ENCODE results near the gene ATP5F1D.
"Not testable (repeated sequence)": the region's sequence is repeated elsewhere in the genome, so short reads cannot be mapped to it uniquely, and the experiment has no call there.

Gene ATP5F1D

GRCh38 chr19:1241417-1242095 is at the start of gene ATP5F1D:
ATP5F1D (plus strand) TSS chr19:1241751; CDS start chr19:1241851, 100 bp downstream.
- peaks cover 22% of the 10 kb centered on the region for H3K4me1 Mint-ChIP-seq
- peaks cover 6% of the 10 kb centered on the region for H3K27me3 Mint-ChIP-seq
- no peaks in the 10 kb centered on the region for H3K9me3 Mint-ChIP-seq
- H3K36me3 Mint-ChIP-seq: no peaks in the 10 kb centered on the region
- H3K4me3 Mint-ChIP-seq: peak within 1 kb of the TSS; percentile 92
- H3K27ac Mint-ChIP-seq: peak within 1 kb of the TSS; percentile 91

- Mint-ChIP-seq H3K4me3 (no peak overlapping the region), H3K4me1 (peaks cover 14% of the 10 kb centered on the region), H3K36me3 (no peaks in the 10 kb centered on the region), H3K9me3 (no peaks in the 10 kb centered on the region), H3K27me3 (no peaks in the 10 kb centered on the region), H3K27ac (no peak overlapping the region)
These were observed 42.0 kb upstream of the ATP5F1D start for GRCh38 chr19:1199531-1199930.

DNA sequence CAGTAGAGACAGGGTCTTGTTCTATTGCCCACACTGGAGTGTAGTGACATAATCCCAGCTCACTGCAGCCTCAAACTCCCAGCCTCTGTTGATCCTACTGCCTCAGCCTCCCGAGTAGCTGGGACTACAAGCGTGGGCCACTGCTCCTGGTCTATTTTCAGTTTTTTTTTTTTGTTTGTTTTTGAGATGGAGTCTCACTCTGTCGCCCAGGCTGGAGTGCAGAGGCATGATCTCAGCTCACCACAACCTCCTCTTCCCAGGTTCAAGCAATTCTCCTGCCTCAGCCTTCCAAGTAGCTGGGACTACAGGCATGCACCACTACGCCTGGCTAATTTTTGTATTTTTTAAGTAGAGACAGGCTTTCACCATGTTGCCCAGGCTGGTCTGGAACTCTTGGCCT is 40.9 kb upstream of the ATP5F1D start:
- peaks cover 15% of the 10 kb centered on the region for H3K4me1 Mint-ChIP-seq
- not testable (repeated sequence) for H3K27ac Mint-ChIP-seq, H3K27me3 Mint-ChIP-seq, H3K4me3 Mint-ChIP-seq, H3K36me3 Mint-ChIP-seq, H3K9me3 Mint-ChIP-seq

GRCh38 chr19:1205114-1206099 is 36.1 kb upstream of the ATP5F1D start, which contains the start of gene STK11:
STK11 (plus strand) TSS chr19:1205778; CDS start chr19:1206914, 1,136 bp downstream.
- H3K9me3 Mint-ChIP-seq: no peaks in the 10 kb centered on the region
- peak within 1 kb of the TSS; percentile 86 for H3K27ac Mint-ChIP-seq
- peak within 1 kb of the TSS; percentile 94 for H3K4me3 Mint-ChIP-seq
- no peaks in the 10 kb centered on the region for H3K27me3 Mint-ChIP-seq
- H3K36me3 Mint-ChIP-seq: no peaks in the 10 kb centered on the region
- H3K4me1 Mint-ChIP-seq: peaks cover 22% of the 10 kb centered on the region

DNA sequence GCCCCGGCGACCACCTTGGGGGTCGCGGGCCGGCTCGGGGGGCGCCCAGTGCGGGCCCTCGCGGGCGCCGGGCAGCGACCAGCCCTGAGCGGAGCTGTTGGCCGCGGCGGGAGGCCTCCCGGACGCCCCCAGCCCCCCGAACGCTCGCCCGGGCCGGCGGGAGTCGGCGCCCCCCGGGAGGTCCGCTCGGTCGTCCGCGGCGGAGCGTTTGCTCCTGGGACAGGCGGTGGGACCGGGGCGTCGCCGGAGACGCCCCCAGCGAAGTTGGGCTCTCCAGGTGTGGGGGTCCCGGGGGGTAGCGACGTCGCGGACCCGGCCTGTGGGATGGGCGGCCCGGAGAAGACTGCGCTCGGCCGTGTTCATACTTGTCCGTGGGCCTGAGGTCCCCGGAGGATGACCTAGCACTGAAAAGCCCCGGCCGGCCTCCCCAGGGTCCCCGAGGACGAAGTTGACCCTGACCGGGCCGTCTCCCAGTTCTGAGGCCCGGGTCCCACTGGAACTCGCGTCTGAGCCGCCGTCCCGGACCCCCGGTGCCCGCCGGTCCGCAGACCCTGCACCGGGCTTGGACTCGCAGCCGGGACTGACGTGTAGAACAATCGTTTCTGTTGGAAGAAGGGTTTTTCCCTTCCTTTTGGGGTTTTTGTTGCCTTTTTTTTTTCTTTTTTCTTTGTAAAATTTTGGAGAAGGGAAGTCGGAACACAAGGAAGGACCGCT is 35.2 kb upstream of the ATP5F1D start:
- Mint-ChIP-seq H3K4me3 (peak overlapping the region; percentile 94), H3K27me3 (no peaks in the 10 kb centered on the region), H3K36me3 (no peaks in the 10 kb centered on the region), H3K9me3 (no peaks in the 10 kb centered on the region), H3K4me1 (peaks cover 25% of the 10 kb centered on the region), H3K27ac (peak overlapping the region; percentile 86)

GRCh38 chr19:1206864-1207450 is 34.6 kb upstream of the ATP5F1D start:
- no peaks in the 10 kb centered on the region for H3K27me3 Mint-ChIP-seq
- no peaks in the 10 kb centered on the region for H3K36me3 Mint-ChIP-seq
- peaks cover 30% of the 10 kb centered on the region for H3K4me1 Mint-ChIP-seq
- H3K9me3 Mint-ChIP-seq: no peaks in the 10 kb centered on the region
- H3K4me3 Mint-ChIP-seq: peak overlapping the region; percentile 94
- H3K27ac Mint-ChIP-seq: peak overlapping the region; percentile 86

DNA sequence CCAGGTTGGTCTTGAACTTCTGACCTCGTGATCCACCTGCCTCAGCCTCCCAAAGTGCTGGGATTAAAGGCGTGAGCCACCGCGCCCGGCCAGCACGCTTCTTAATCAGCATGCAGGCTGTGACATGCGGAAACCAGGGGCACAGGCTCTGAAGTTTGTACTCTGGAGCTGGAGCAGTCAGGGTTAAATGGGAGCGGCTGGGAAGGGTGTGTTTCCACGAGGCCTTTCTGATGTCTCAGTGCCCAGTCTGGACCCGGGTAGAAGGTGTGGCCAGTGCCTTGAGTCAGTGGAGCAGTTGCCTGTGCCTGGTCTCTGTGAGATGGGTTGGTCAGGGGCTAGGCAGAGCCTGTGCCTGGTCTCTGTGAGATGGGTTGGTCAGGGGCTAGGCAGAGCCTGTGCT is 32.7 kb upstream of the ATP5F1D start:
- H3K27ac Mint-ChIP-seq, H3K27me3 Mint-ChIP-seq, H3K9me3 Mint-ChIP-seq, H3K4me3 Mint-ChIP-seq, H3K36me3 Mint-ChIP-seq: not testable (repeated sequence)
- peaks cover 27% of the 10 kb centered on the region for H3K4me1 Mint-ChIP-seq

- H3K9me3 Mint-ChIP-seq: no peaks in the 10 kb centered on the region
- peaks cover 28% of the 10 kb centered on the region for H3K4me1 Mint-ChIP-seq
- no peaks in the 10 kb centered on the region for H3K27me3 Mint-ChIP-seq
- H3K4me3 Mint-ChIP-seq: no peak overlapping the region
- H3K27ac Mint-ChIP-seq: no peak overlapping the region
- peaks cover 5% of the 10 kb centered on the region for H3K36me3 Mint-ChIP-seq
These were observed 31.4 kb upstream of the ATP5F1D start for GRCh38 chr19:1210227-1210538.

- Mint-ChIP-seq H3K36me3 (peaks cover 5% of the 10 kb centered on the region), H3K27ac (peak overlapping the region; percentile 35), H3K4me3 (no peak overlapping the region), H3K27me3 (no peaks in the 10 kb centered on the region), H3K9me3 (no peaks in the 10 kb centered on the region), H3K4me1 (peaks cover 28% of the 10 kb centered on the region)
These were observed 29.9 kb upstream of the ATP5F1D start for GRCh38 chr19:1211494-1212234.

DNA sequence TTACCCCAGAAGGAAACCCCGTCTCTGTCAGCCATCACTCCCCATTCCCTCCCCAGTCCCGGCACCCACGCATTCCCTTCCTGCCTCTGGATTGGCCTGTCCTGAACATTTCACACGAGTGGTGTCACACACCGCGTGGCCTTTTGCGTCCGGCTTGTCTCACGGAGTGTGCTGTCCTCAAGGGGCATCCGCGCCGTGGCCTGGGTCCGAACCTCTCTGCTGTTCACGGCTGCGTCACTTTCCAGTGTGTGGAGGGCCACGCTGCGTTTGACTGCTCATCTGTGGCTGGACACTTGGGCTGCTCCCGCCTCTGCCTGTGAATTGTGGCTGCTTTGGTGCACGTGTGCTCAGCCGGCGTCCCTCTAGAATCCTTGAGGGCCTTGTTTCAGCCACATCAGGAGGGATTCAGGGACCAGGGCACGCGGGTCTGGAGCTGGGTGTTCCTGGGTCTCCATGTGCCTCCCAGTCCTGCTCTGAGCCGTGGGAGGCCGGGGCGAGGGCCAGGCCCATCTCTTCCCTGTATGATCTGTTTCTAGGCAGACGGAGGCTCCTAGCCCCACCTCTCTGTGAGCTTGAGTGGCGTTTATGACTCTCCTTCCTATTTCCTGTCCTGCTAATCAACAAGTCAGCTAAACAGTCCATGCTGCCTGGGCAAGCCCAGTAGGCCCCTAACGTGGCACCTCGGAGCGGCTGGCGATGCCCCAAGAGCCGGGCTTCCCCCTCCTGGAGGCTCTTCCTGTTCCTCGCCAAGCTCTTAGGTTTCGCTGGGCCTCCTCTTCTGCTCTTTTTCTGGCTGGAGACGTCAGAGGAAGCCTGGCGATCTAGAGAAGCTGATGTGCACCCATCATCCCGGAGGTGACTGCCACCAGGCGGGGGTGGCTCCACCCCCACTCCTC is 27.9 kb upstream of the ATP5F1D start:
- Mint-ChIP-seq H3K27ac (peak overlapping the region; percentile 94), H3K27me3 (no peaks in the 10 kb centered on the region), H3K4me3 (peak overlapping the region; percentile 76), H3K4me1 (peaks cover 28% of the 10 kb centered on the region), H3K36me3 (peaks cover 5% of the 10 kb centered on the region), H3K9me3 (no peaks in the 10 kb centered on the region)

DNA sequence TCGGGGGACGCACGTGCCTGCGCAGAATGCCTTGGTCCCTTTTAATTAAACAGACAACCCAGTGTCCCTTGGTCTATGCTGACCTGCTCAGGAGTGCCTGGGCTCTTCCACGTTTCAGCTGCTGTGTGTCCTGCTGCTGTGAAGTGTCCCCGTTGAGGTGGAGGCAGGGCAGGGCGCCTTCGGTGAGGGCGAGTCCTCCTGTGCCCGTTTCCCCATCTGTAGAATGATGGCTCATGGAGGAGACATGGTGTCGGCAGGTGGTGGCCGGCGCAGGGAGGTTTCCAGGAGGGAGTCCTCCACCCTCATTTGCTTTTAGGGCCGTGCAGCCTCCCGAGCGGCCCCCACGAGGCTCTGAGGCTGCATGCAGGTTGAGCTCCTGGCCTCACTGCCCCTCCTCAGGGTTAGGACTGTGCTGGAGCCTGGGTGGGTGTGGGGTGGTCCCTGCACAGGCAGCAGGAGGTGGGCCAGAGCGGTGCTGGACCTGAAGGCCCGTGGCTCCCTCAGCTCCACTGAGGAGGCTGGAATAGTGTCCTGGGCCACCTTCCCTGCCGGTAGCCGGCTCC is 27.2 kb upstream of the ATP5F1D start:
- H3K27ac Mint-ChIP-seq: peak overlapping the region; percentile 94
- peak overlapping the region; percentile 76 for H3K4me3 Mint-ChIP-seq
- peaks cover 28% of the 10 kb centered on the region for H3K4me1 Mint-ChIP-seq
- H3K27me3 Mint-ChIP-seq: no peaks in the 10 kb centered on the region
- peaks cover 5% of the 10 kb centered on the region for H3K36me3 Mint-ChIP-seq
- no peaks in the 10 kb centered on the region for H3K9me3 Mint-ChIP-seq

- Mint-ChIP-seq H3K27ac (no peak overlapping the region), H3K27me3 (no peaks in the 10 kb centered on the region), H3K4me1 (peaks cover 24% of the 10 kb centered on the region), H3K36me3 (peaks cover 5% of the 10 kb centered on the region), H3K4me3 (no peak overlapping the region), H3K9me3 (no peaks in the 10 kb centered on the region)
These were observed 26.5 kb upstream of the ATP5F1D start for GRCh38 chr19:1214862-1215731.

GRCh38 chr19:1216756-1217155 is 24.8 kb upstream of the ATP5F1D start:
- Mint-ChIP-seq H3K4me1 (peaks cover 17% of the 10 kb centered on the region), H3K4me3 (no peak overlapping the region), H3K27me3 (no peaks in the 10 kb centered on the region), H3K27ac (no peak overlapping the region), H3K9me3 (no peaks in the 10 kb centered on the region), H3K36me3 (peaks cover 5% of the 10 kb centered on the region)

Measured in activated naive CD4-positive, alpha-beta T cell treated with anti-CD3 and anti-CD28 coated beads, Interleukin-2, amount 50 U/mL, for 24 hours (primary cell).